Mesenchymal stem cell (in vitro differentiated cells and primary cell): ENCODE measurements around the gene VASH1.

Experiments
- DNase-seq: peaks from one replicate; pipeline ENCODE4 v3.0.0-alpha.2; 2013
- H2AFZ ChIP-seq: one replicate; pipeline ENCODE4 v1.6.1; 2013; ENCODE audit warnings: low read depth, mild to moderate bottlenecking, control low read depth, inconsistent platforms, low read length, moderate library complexity
- H2AK5ac ChIP-seq: 2 replicates; pipeline ENCODE4 v1.6.1; 2013; ENCODE audit warnings: low read length, moderate library complexity, mild to moderate bottlenecking, inconsistent platforms; ENCODE audit not compliant: severe bottlenecking
- H2BK120ac ChIP-seq: one replicate; pipeline ENCODE4 v1.6.1; 2013; ENCODE audit warnings: low read depth, mild to moderate bottlenecking, inconsistent platforms, low read length, moderate library complexity
- H2BK12ac ChIP-seq, 2 experiments: one replicate each; pipeline ENCODE4 v1.6.1; 2013; ENCODE audit warnings: inconsistent platforms in 2 of 2, low read length in 2 of 2, mild to moderate bottlenecking in 2 of 2, moderate library complexity in 2 of 2, control low read depth in 1 of 2
- H2BK15ac ChIP-seq: one replicate; pipeline ENCODE4 v1.6.1; 2013; ENCODE audit warnings: mild to moderate bottlenecking, low read depth, inconsistent platforms; ENCODE audit not compliant: poor library complexity, severe bottlenecking
- H2BK5ac ChIP-seq: 2 replicates; pipeline ENCODE4 v1.6.1; 2013; ENCODE audit warnings: low read depth, mild to moderate bottlenecking, low read length, control low read depth, inconsistent platforms; ENCODE audit not compliant: poor library complexity, severe bottlenecking
- H3K14ac ChIP-seq, 2 experiments: one replicate each; pipeline ENCODE4 v1.6.1; 2013; ENCODE audit warnings: inconsistent platforms in 2 of 2, low read length in 2 of 2, control low read depth in 1 of 2, mild to moderate bottlenecking in 1 of 2, moderate library complexity in 1 of 2
- H3K18ac ChIP-seq, 2 experiments: one replicate each; pipeline ENCODE4 v1.6.1; 2013; ENCODE audit warnings: inconsistent platforms in 2 of 2, low read length in 2 of 2, control low read depth in 1 of 2, low read depth in 1 of 2, mild to moderate bottlenecking in 1 of 2
- H3K23ac ChIP-seq, 2 experiments: one replicate each; pipeline ENCODE4 v1.6.1; 2013; ENCODE audit warnings: inconsistent platforms in 2 of 2, low read length in 2 of 2, mild to moderate bottlenecking in 2 of 2, moderate library complexity in 2 of 2, control low read depth in 1 of 2
- H3K27ac ChIP-seq: 2 replicates; pipeline ENCODE4 v1.5.1; 2013; ENCODE audit warnings: mild to moderate bottlenecking, moderate library complexity, low read length, control low read depth, inconsistent platforms; ENCODE audit not compliant: poor library complexity, severe bottlenecking
- H3K27me3 ChIP-seq, 2 experiments: 2 replicates each; pipeline versions ENCODE4 v1.6.1 to v1.7.0; 2013; ENCODE audit warnings: low read length in 2 of 2, mild to moderate bottlenecking in 2 of 2, moderate library complexity in 2 of 2, control low read depth in 1 of 2, inconsistent platforms in 1 of 2; ENCODE audit not compliant: control insufficient read depth in 1 of 2, insufficient read depth in 1 of 2
- H3K36me3 ChIP-seq, 2 experiments: 2 replicates each; pipeline versions ENCODE4 v1.6.1 to v1.7.0; 2013; ENCODE audit warnings: low read length in 2 of 2, control low read depth in 1 of 2, inconsistent platforms in 1 of 2, low read depth in 1 of 2, mild to moderate bottlenecking in 1 of 2; ENCODE audit not compliant: insufficient read depth in 2 of 2, control insufficient read depth in 1 of 2
- H3K4ac ChIP-seq, 2 experiments: one replicate each; pipeline ENCODE4 v1.6.1; 2013; ENCODE audit warnings: inconsistent platforms in 2 of 2, low read length in 2 of 2, mild to moderate bottlenecking in 2 of 2, moderate library complexity in 2 of 2, control low read depth in 1 of 2, low read depth in 1 of 2
- H3K4me1 ChIP-seq: 2 replicates; pipeline ENCODE4 v1.6.1; 2013; ENCODE audit warnings: low read depth, low read length, control low read depth; ENCODE audit not compliant: control insufficient read depth, insufficient read depth
- H3K4me2 ChIP-seq: 2 replicates; pipeline ENCODE4 v1.6.1; 2013; ENCODE audit warnings: low read length, mild to moderate bottlenecking, inconsistent platforms; ENCODE audit not compliant: poor library complexity, severe bottlenecking
- H3K4me3 ChIP-seq, 2 experiments: 2 replicates each; pipeline versions ENCODE4 v1.5.1 to v1.7.0; 2013; ENCODE audit warnings: low read length in 2 of 2, mild to moderate bottlenecking in 2 of 2, control low read depth in 1 of 2, low read depth in 1 of 2; ENCODE audit not compliant: insufficient read depth in 1 of 2
- H3K79me1 ChIP-seq: replicated peaks from 2 replicates; pipeline ENCODE4 v1.6.1; 2013; ENCODE audit warnings: mild to moderate bottlenecking, control low read depth, low read length, inconsistent platforms; ENCODE audit not compliant: poor library complexity, severe bottlenecking
- H3K9ac ChIP-seq: 2 replicates; pipeline ENCODE4 v1.7.0; 2013; ENCODE audit warnings: mild to moderate bottlenecking, low read length, moderate library complexity
- H3K9me3 ChIP-seq: 2 replicates; pipeline ENCODE4 v1.7.0; 2013; ENCODE audit warnings: mild to moderate bottlenecking, low read length; ENCODE audit not compliant: control insufficient read depth
- H4K8ac ChIP-seq: one replicate; pipeline ENCODE4 v1.6.1; 2013; ENCODE audit warnings: inconsistent platforms, mild to moderate bottlenecking, low read length, moderate library complexity
- H4K91ac ChIP-seq: one replicate; pipeline ENCODE4 v1.6.1; 2013; ENCODE audit warnings: mild to moderate bottlenecking, low read length, inconsistent platforms
- WGBS: methylation state at CpG from one replicate; pipeline ENCODE4 v1.1.7; 2013; ENCODE audit warnings: mixed read lengths; 5-methylcytosine and 5-hydroxymethylcytosine counted together

Gene VASH1

DNA sequence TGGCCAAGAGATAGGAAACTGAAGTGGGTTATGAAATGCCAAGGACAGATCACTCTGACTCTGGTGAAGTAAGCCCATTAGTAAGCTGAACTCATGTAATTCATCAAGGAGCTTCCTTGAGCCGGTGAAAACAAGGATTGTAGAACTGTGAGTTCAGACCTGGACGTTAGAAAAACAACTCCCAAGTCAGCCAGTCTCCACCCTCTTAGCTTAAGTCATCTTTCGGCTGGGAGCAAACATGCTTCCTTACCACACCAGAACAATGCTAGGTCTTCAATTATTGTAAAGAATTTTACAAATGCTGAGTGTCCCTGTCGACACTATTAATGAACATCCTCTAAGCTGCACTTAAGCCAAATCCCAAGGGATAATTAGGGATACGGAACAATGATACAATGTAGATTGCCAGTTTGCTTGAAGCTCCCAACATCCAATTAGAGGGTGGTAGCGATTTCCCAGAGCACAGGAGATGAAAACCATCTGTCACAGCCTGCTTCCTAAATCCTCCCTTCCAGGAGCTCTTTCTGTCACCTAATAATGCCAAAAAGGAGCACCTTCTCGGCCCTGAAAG, 45.7 kb upstream of the VASH1 start:
- no peak for DNase-seq
- Histone ChIP-seq H3K23ac (no peak overlapping the region), H2BK15ac (no peak overlapping the region), H3K27ac (no peak overlapping the region), H3K4me2 (no peak overlapping the region), H3K9ac (no peak overlapping the region), H3K79me1 (no peaks in the 10 kb centered on the region), H3K27me3 (peaks cover 0 to 27% of the 10 kb centered on the region in 2 experiments), H4K8ac (no peak overlapping the region), H3K4ac (no peak overlapping the region), H2AK5ac (no peak overlapping the region), H3K9me3 (no peaks in the 10 kb centered on the region), H4K91ac (no peak overlapping the region), H3K14ac (no peak overlapping the region), H3K18ac (no peak overlapping the region), H3K4me3 (peak overlapping the region in 1 of 2 experiments; percentile 27), H3K4me1 (peaks cover 5% of the 10 kb centered on the region), H2BK5ac (no peak overlapping the region), H3K36me3 (no peaks in the 10 kb centered on the region), H2BK12ac (no peak overlapping the region), H2AFZ (no peak overlapping the region), H2BK120ac (no peak overlapping the region)
- 59% methylated on average over 7 of the region's 7 CpGs for WGBS

DNA sequence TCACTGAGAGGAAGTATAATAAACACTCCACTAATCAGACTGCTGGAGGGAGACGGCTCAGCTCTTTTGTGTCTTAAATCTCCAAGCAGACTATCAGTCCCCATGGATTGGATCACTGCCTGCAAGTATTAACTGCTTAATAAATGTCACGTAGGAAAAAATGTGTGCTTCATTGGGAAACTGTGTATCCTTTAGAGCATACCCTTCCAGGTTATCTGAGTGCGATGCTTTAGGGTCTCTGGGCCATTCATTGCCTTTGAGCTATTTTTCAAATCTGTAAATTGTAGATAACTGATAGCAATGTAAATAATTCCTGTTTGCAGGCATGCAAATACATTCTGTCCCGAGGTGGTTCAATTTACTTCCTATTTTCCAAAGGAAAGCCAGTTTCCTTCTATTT, 45.0 kb upstream of the VASH1 start:
- Histone ChIP-seq H3K4ac (no peak overlapping the region), H3K27me3 (peaks cover 0 to 27% of the 10 kb centered on the region in 2 experiments), H2BK5ac (no peak overlapping the region), H3K23ac (no peak overlapping the region), H3K18ac (no peak overlapping the region), H3K9me3 (no peaks in the 10 kb centered on the region), H4K8ac (no peak overlapping the region), H4K91ac (no peak overlapping the region), H2AK5ac (no peak overlapping the region), H2BK120ac (no peak overlapping the region), H3K4me1 (peaks cover 5% of the 10 kb centered on the region), H2AFZ (no peak overlapping the region), H3K27ac (no peak overlapping the region), H2BK12ac (no peak overlapping the region), H3K4me3 (no peak overlapping the region), H3K9ac (no peak overlapping the region), H3K14ac (no peak overlapping the region), H3K4me2 (no peak overlapping the region), H3K36me3 (no peaks in the 10 kb centered on the region), H2BK15ac (no peak overlapping the region), H3K79me1 (no peaks in the 10 kb centered on the region)
- WGBS, result 75% methylated on average over 3 of the region's 4 CpGs
- DNase-seq, result no peak

DNA sequence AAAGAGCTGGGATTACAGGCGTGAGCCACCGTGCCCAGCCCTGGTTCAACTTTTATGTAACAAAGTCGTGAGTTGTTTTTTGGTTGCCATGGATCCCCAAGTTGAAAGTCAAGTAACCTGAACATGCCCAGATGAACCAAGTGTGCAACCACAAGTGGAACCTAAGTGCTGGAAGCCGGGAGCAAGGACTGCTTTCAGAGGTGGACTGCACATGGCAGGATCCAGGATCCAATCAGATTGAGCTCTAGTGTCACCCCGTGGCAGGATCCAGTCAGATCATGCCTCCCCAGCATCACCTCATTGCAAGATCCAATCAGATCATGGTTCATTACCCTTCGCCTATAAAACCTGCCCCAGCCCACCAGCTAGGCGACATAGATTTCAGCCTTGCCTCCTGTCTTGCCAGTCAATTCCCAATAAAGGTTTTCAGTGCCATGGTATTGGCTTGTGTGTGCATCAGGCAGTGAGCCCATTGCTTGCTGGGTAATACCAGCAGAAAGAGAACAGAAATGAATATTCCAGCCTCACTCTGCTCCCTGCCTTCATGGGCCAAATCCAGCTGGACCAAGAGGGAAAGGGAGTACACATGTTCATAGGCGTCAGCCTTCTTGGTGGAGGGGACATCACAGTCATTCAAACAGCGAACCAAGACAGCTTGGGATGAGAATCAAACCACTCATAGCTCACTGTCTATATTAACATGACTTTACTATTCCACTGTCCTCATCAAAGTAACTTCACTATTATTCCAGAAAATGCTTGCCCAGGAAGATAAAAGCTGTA, 43.6 kb upstream of the VASH1 start:
- no peak overlapping the region for H3K14ac ChIP-seq
- H2BK15ac ChIP-seq, result no peak overlapping the region
- no peak overlapping the region for H3K4ac ChIP-seq
- H3K18ac ChIP-seq, result no peak overlapping the region
- H3K36me3 ChIP-seq, result no peaks in the 10 kb centered on the region
- H4K91ac ChIP-seq, result no peak overlapping the region
- H3K27ac ChIP-seq, result no peak overlapping the region
- peaks cover 0 to 27% of the 10 kb centered on the region in 2 experiments for H3K27me3 ChIP-seq
- H3K79me1 ChIP-seq, result no peaks in the 10 kb centered on the region
- H2AK5ac ChIP-seq, result no peak overlapping the region
- no peak overlapping the region for H2AFZ ChIP-seq
- no peak overlapping the region for H4K8ac ChIP-seq
- no peak overlapping the region for H3K4me3 ChIP-seq
- H3K4me1 ChIP-seq, result peaks cover 5% of the 10 kb centered on the region
- no peak overlapping the region for H2BK120ac ChIP-seq
- no peaks in the 10 kb centered on the region for H3K9me3 ChIP-seq
- 88% methylated on average over 9 of the region's 9 CpGs for WGBS
- no peak for DNase-seq
- no peak overlapping the region for H3K23ac ChIP-seq
- no peak overlapping the region for H3K4me2 ChIP-seq
- no peak overlapping the region for H3K9ac ChIP-seq
- no peak overlapping the region for H2BK12ac ChIP-seq
- H2BK5ac ChIP-seq, result no peak overlapping the region

DNA sequence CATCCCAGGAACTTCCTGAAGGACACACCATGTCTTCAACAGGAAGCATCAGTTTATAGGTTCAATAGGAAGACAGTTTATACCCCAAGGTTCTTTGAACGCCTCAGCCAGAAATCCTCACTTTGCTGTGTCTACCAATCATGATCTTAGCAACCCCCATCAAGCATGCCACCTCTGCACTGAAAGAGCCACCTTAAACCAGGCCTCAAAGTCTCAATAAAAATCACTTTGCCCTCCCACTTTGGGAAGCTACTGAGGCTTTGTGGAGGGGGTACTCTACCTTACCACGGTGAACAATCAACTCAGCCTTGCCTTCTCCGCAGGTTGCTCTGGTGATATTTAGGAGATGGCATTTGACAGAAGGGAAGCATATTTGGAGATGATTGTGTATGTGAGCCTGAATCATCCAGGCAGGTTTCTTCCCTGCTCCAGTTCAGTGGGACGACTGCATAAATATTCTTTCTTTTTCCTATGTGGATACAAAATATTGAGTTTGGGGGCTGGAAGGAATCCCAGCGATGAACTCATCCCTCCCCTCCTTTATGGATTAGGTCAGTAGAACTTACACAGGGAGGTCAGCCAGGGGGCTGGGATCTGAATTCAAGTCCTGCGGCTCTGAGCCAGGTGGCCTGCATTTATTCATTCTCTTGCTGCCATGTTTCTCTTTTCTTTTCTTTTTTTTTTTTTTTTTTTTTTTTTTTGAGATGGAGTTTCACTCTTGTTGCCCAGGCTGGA, 42.8 kb upstream of the VASH1 start:
- DNase-seq, result no peak
- 89% methylated on average over 4 of the region's 6 CpGs for WGBS
- Histone ChIP-seq H4K91ac (no peak overlapping the region), H3K9ac (no peak overlapping the region), H2AK5ac (no peak overlapping the region), H3K27me3 (peaks cover 0 to 23% of the 10 kb centered on the region in 2 experiments), H2BK5ac (no peak overlapping the region), H3K9me3 (no peaks in the 10 kb centered on the region), H3K4me1 (peaks cover 5% of the 10 kb centered on the region), H3K4ac (no peak overlapping the region), H2BK15ac (no peak overlapping the region), H3K18ac (no peak overlapping the region), H3K4me2 (no peak overlapping the region), H2AFZ (no peak overlapping the region), H3K36me3 (no peaks in the 10 kb centered on the region), H3K14ac (no peak overlapping the region), H3K79me1 (no peaks in the 10 kb centered on the region), H4K8ac (no peak overlapping the region), H3K23ac (no peak overlapping the region), H3K4me3 (no peak overlapping the region), H2BK12ac (no peak overlapping the region), H2BK120ac (no peak overlapping the region), H3K27ac (no peak overlapping the region)
